Endodermal cell (in vitro differentiated cells): ENCODE results near the gene F3. TPM values are rescaled to one million over a fixed set of nuclear protein-coding genes. Genes with fewer than 3 reads are reported as not detected.

Experiments
- DNase-seq: peaks from one replicate; pipeline ENCODE4 v3.0.0-alpha.2; 2017
- H3K27ac ChIP-seq: 2 replicates; pipeline ENCODE4 v1.5.1; 2013; ENCODE audit warnings: mild to moderate bottlenecking, low read depth, low read length, moderate library complexity
- H3K27me3 ChIP-seq: 2 replicates; pipeline ENCODE4 v1.6.1; 2013; ENCODE audit warnings: mild to moderate bottlenecking, low read length, moderate library complexity; ENCODE audit not compliant: insufficient read depth, control insufficient read depth, poor library complexity, severe bottlenecking
- H3K36me3 ChIP-seq: 2 replicates; pipeline ENCODE4 v1.7.0; 2013; ENCODE audit warnings: mild to moderate bottlenecking, low read length, moderate library complexity; ENCODE audit not compliant: control insufficient read depth, insufficient read depth
- H3K4me1 ChIP-seq: one replicate; pipeline ENCODE4 v1.7.0; 2013; ENCODE audit warnings: low read length; ENCODE audit not compliant: control insufficient read depth, insufficient read depth
- H3K4me3 ChIP-seq: 2 replicates; pipeline ENCODE4 v1.5.1; 2013; ENCODE audit warnings: mild to moderate bottlenecking, low read length, moderate library complexity
- H3K9ac ChIP-seq: 2 replicates; pipeline ENCODE4 v1.6.1; 2013; ENCODE audit warnings: mild to moderate bottlenecking, low read length, moderate library complexity; ENCODE audit not compliant: poor library complexity, severe bottlenecking; ENCODE audit errors: extremely low read depth
- H3K9me3 ChIP-seq: 2 replicates; pipeline ENCODE4 v1.6.1; 2013; ENCODE audit warnings: mild to moderate bottlenecking, low read length, moderate library complexity; ENCODE audit not compliant: control insufficient read depth
- H3K27ac Mint-ChIP-seq: 2 replicates; pipeline ENCODE4 v1.8.0; 2020; ENCODE audit warnings: mixed read lengths
- H3K27me3 Mint-ChIP-seq: 2 replicates; pipeline ENCODE4 v1.8.0; 2021; ENCODE audit warnings: mild to moderate bottlenecking, mixed read lengths; ENCODE audit not compliant: insufficient read depth
- H3K36me3 Mint-ChIP-seq: 2 replicates; pipeline ENCODE4 v1.8.0; 2020; ENCODE audit warnings: low read depth, mixed read lengths
- H3K4me1 Mint-ChIP-seq: 2 replicates; pipeline ENCODE4 v1.8.0; 2020; ENCODE audit warnings: mixed read lengths
- H3K4me3 Mint-ChIP-seq: 2 replicates; pipeline ENCODE4 v1.8.0; 2020; ENCODE audit warnings: mild to moderate bottlenecking, moderate library complexity, mixed read lengths
- H3K9me3 Mint-ChIP-seq: 2 replicates; pipeline ENCODE4 v1.8.0; 2020; ENCODE audit warnings: mild to moderate bottlenecking, mixed read lengths
- CTCF ChIP-seq: fragments of 200-600 bp; sonication (generic); conservative IDR thresholded peaks from 2 replicates; pipeline ENCODE4 v1.5.0; 2021; ENCODE audit warnings: antibody characterized with exemption, mild to moderate bottlenecking
- WGBS, 2 experiments: methylation state at CpG; one replicate each; pipeline versions ENCODE4 v1.1.5 to v1.1.7; 2013; ENCODE audit warnings: missing lambda C conversion rate in 2 of 2, mixed read lengths in 1 of 2; ENCODE audit not compliant: insufficient coverage in 1 of 2, insufficient read length in 1 of 2; 5-methylcytosine and 5-hydroxymethylcytosine counted together
- total RNA-seq, 2 donors: library from RNA; stranded (reverse); fragmentation: NEBNext Ultra II Directional in 1 of 2; extraction: Animal tissue kit (Norgen Biotek cat#: 25700) in 1 of 2; gene quantifications; 2 replicates in 1 of 2; 3 replicates in 1 of 2; pipeline ENCODE4 v1.2.1, GENCODE V29; 2021

The F3 gene
- total RNA-seq, 2 donors from 2014 or later: 27.6 to 38.1 TPM

- Histone ChIP-seq H3K4me3 (no peak overlapping the region), H3K4me1 (no peaks in the 10 kb centered on the region), H3K27ac (no peak overlapping the region), H3K27me3 (no peaks in the 10 kb centered on the region), H3K9ac (no peak overlapping the region), H3K36me3 (peaks cover 12% of the 10 kb centered on the region), H3K9me3 (no peaks in the 10 kb centered on the region)
- no peak for DNase-seq
- Mint-ChIP-seq H3K27me3 (no peaks in the 10 kb centered on the region), H3K36me3 (peaks cover 45% of the 10 kb centered on the region), H3K9me3 (no peaks in the 10 kb centered on the region), H3K4me3 (no peak overlapping the region), H3K4me1 (peaks cover 1% of the 10 kb centered on the region), H3K27ac (no peak overlapping the region)
- WGBS, 2 experiments: 95 to 100% methylated on average over 3 to 5 of the region's 5 CpGs
- TF ChIP-seq CTCF: no peak
These were observed 54.6 kb downstream of the F3 start for GRCh38 chr1:94486990-94487389.

DNA sequence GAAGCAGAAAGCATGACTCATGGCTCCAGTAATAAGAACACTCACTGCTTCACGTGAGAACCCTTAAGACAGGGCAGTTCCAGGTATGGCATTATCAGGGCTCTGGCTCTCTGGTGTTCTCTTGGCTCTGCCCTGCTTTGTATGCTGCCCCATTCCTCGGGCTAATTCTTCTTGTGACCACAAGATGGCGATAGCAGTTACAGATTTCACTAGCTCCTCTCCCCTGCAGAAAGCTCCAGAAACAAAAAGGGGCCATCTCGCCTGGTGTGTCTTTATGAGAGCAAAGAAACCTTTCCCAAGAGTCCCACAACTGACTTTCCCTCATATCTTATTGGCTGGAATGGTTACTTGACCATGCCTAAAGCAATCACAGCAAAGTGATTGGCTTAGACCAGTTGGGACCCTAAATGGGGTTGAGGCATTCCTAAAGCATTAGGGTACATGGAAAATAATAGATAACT, 60.1 kb downstream of the F3 start:
- WGBS, 2 experiments: 15 to 19% methylated on average over 2 to 4 of the region's 4 CpGs
- TF ChIP-seq CTCF: peak; percentile 91
- no peaks in the 10 kb centered on the region for H3K9me3 ChIP-seq
- peaks cover 4% of the 10 kb centered on the region for H3K4me1 Mint-ChIP-seq
- H3K9ac ChIP-seq: no peak overlapping the region
- no peak overlapping the region for H3K27ac Mint-ChIP-seq
- peak; percentile 82 for DNase-seq
- H3K4me1 ChIP-seq: no peaks in the 10 kb centered on the region
- H3K4me3 ChIP-seq: no peak overlapping the region
- H3K9me3 Mint-ChIP-seq: no peaks in the 10 kb centered on the region
- H3K27ac ChIP-seq: no peak overlapping the region
- H3K4me3 Mint-ChIP-seq: no peak overlapping the region
- H3K36me3 ChIP-seq: no peaks in the 10 kb centered on the region
- no peaks in the 10 kb centered on the region for H3K27me3 Mint-ChIP-seq
- H3K27me3 ChIP-seq: no peaks in the 10 kb centered on the region
- peaks cover 29% of the 10 kb centered on the region for H3K36me3 Mint-ChIP-seq

GRCh38 chr1:94479682-94480081, 61.9 kb downstream of the F3 start:
- no peak for DNase-seq
- Histone ChIP-seq H3K9me3 (no peaks in the 10 kb centered on the region), H3K4me3 (no peak overlapping the region), H3K36me3 (no peaks in the 10 kb centered on the region), H3K9ac (no peak overlapping the region), H3K27ac (no peak overlapping the region), H3K4me1 (no peaks in the 10 kb centered on the region), H3K27me3 (no peaks in the 10 kb centered on the region)
- Mint-ChIP-seq H3K27me3 (no peaks in the 10 kb centered on the region), H3K36me3 (peaks cover 18% of the 10 kb centered on the region), H3K4me3 (no peak overlapping the region), H3K4me1 (peaks cover 4% of the 10 kb centered on the region), H3K9me3 (no peaks in the 10 kb centered on the region), H3K27ac (no peak overlapping the region)
- TF ChIP-seq CTCF: no peak
- WGBS, 2 experiments: 93 to 98% methylated on average over 3 of the region's 3 CpGs

Other genes with a start within 250 kb of the F3 start
- gene ABCD3, start 123.4 kb downstream of the F3 start, total RNA-seq: 10 to 100 TPM; 28.1 to 33.3 TPM